Mesothelial cell of epicardium (in vitro differentiated cells): ENCODE results near the gene DIDO1. TPM values are rescaled to one million over a fixed set of nuclear protein-coding genes. Genes with fewer than 3 reads are reported as not detected.

Experiments used
- DNase-seq, 2 experiments: peaks; one replicate each; pipeline ENCODE4 v3.0.0; 2021; ENCODE audit warnings: low spot score in 2 of 2; ENCODE audit not compliant: unreplicated experiment in 2 of 2
- H3K27ac Mint-ChIP-seq: 2 replicates; pipeline ENCODE4 v1.8.0; 2021; ENCODE audit warnings: mixed read lengths
- H3K27me3 Mint-ChIP-seq: 2 replicates; pipeline ENCODE4 v1.8.0; 2021; ENCODE audit warnings: low read depth, mixed read lengths
- H3K36me3 Mint-ChIP-seq: 2 replicates; pipeline ENCODE4 v1.8.0; 2021; ENCODE audit warnings: mixed read lengths
- H3K4me1 Mint-ChIP-seq: 2 replicates; pipeline ENCODE4 v1.8.0; 2021; ENCODE audit warnings: mixed read lengths
- H3K4me3 Mint-ChIP-seq: 2 replicates; pipeline ENCODE4 v1.8.0; 2021; ENCODE audit warnings: mild to moderate bottlenecking, moderate library complexity, mixed read lengths
- H3K9me3 Mint-ChIP-seq: 2 replicates; pipeline ENCODE4 v1.8.0; 2021; ENCODE audit warnings: mixed read lengths
- CTCF ChIP-seq: fragments of 200-600 bp; sonication (generic); IDR thresholded peaks from one replicate; pipeline ENCODE4 v1.5.0; 2021; ENCODE audit warnings: antibody characterized with exemption; ENCODE audit not compliant: unreplicated experiment
- total RNA-seq: library from RNA; stranded (reverse); gene quantifications from 3 replicates; pipeline ENCODE4 v1.2.1, GENCODE V29; 2021

Gene DIDO1
- total RNA-seq, 1 donor from 2014 or later = 73.1 TPM

- Mint-ChIP-seq H3K9me3 (no peaks in the 10 kb centered on the region), H3K4me1 (peaks cover 9% of the 10 kb centered on the region), H3K36me3 (peaks cover 44% of the 10 kb centered on the region), H3K27ac (no peak overlapping the region), H3K4me3 (no peak overlapping the region), H3K27me3 (no peaks in the 10 kb centered on the region)
- no peak for TF ChIP-seq CTCF
- DNase-seq = no peak
Observed at GRCh38 chr20:62892348-62893304, 33.7 kb downstream of the DIDO1 start.

- Mint-ChIP-seq H3K4me1 (peaks cover 7% of the 10 kb centered on the region), H3K36me3 (peaks cover 44% of the 10 kb centered on the region), H3K4me3 (no peak overlapping the region), H3K27me3 (no peaks in the 10 kb centered on the region), H3K9me3 (no peaks in the 10 kb centered on the region), H3K27ac (no peak overlapping the region)
- no peak for TF ChIP-seq CTCF
- DNase-seq = no peak
Observed at GRCh38 chr20:62891111-62891510, 35.2 kb downstream of the DIDO1 start.

GRCh38 chr20:62890444-62890843, 35.9 kb downstream of the DIDO1 start:
- no peaks in the 10 kb centered on the region for H3K27me3 Mint-ChIP-seq
- no peak for TF ChIP-seq CTCF
- H3K4me1 Mint-ChIP-seq = peaks cover 7% of the 10 kb centered on the region
- no peak overlapping the region for H3K4me3 Mint-ChIP-seq
- H3K9me3 Mint-ChIP-seq = no peaks in the 10 kb centered on the region
- no peak for DNase-seq
- H3K27ac Mint-ChIP-seq = no peak overlapping the region
- H3K36me3 Mint-ChIP-seq = peaks cover 44% of the 10 kb centered on the region

- peaks cover 44% of the 10 kb centered on the region for H3K36me3 Mint-ChIP-seq
- no peaks in the 10 kb centered on the region for H3K27me3 Mint-ChIP-seq
- H3K27ac Mint-ChIP-seq = no peak overlapping the region
- DNase-seq = no peak
- H3K9me3 Mint-ChIP-seq = no peaks in the 10 kb centered on the region
- H3K4me1 Mint-ChIP-seq = peaks cover 7% of the 10 kb centered on the region
- no peak for TF ChIP-seq CTCF
- H3K4me3 Mint-ChIP-seq = no peak overlapping the region
Observed at GRCh38 chr20:62889871-62890270, 36.4 kb downstream of the DIDO1 start.

- no peaks in the 10 kb centered on the region for H3K9me3 Mint-ChIP-seq
- H3K27ac Mint-ChIP-seq = no peak overlapping the region
- H3K27me3 Mint-ChIP-seq = no peaks in the 10 kb centered on the region
- H3K36me3 Mint-ChIP-seq = peaks cover 44% of the 10 kb centered on the region
- H3K4me1 Mint-ChIP-seq = peaks cover 7% of the 10 kb centered on the region
- no peak for TF ChIP-seq CTCF
- DNase-seq = no peak
- H3K4me3 Mint-ChIP-seq = no peak overlapping the region
Observed at GRCh38 chr20:62889411-62889810, 36.9 kb downstream of the DIDO1 start.
